HG03354 (cell line): ENCODE results near the gene TCN1.
"Not testable (repeated sequence)": the region's sequence is repeated elsewhere in the genome, so short reads cannot be mapped to it uniquely, and the experiment has no call there.

Experiments
- ATAC-seq: cut with Tn5 transposase; IDR thresholded peaks from one replicate; pipeline ENCODE4 v1.9.1; 2021; ENCODE audit warnings: mild to moderate bottlenecking; ENCODE audit not compliant: unreplicated experiment, poor library complexity, severe bottlenecking

The TCN1 gene

GRCh38 chr11:59866397-59866796 lies at the start of gene TCN1:
TSS of gene TCN1 (minus strand) at chr11:59866487. CDS start at chr11:59866470, 17 bp downstream.
- no peak for ATAC-seq

- not testable (repeated sequence) for ATAC-seq
These were observed 37.3 kb upstream of the TCN1 start for GRCh38 chr11:59903569-59903968.

- no peak for ATAC-seq
These were observed 35.0 kb upstream of the TCN1 start for GRCh38 chr11:59901306-59901705.

- no peak for ATAC-seq
These were observed 34.3 kb upstream of the TCN1 start for GRCh38 chr11:59900366-59901126.

GRCh38 chr11:59899532-59899931 lies 33.2 kb upstream of the TCN1 start:
- ATAC-seq, result no peak

- ATAC-seq, result no peak
These were observed 32.4 kb upstream of the TCN1 start for GRCh38 chr11:59898650-59899049.

GRCh38 chr11:59898046-59898445 lies 31.8 kb upstream of the TCN1 start:
- ATAC-seq, result no peak

- ATAC-seq, result no peak
These were observed 28.3 kb upstream of the TCN1 start for GRCh38 chr11:59894616-59895015.

GRCh38 chr11:59891781-59892181 lies 25.5 kb upstream of the TCN1 start:
- no peak for ATAC-seq

GRCh38 chr11:59887156-59887555 lies 20.9 kb upstream of the TCN1 start:
- not testable (repeated sequence) for ATAC-seq

GRCh38 chr11:59883597-59883996 lies 17.3 kb upstream of the TCN1 start:
- ATAC-seq, result no peak

GRCh38 chr11:59879567-59879966 lies 13.3 kb upstream of the TCN1 start:
- ATAC-seq, result no peak

- ATAC-seq, result no peak
These were observed 12.3 kb upstream of the TCN1 start, which contains the start of gene OOSP3 for GRCh38 chr11:59878575-59878974. TSS of gene OOSP3 (plus strand) at chr11:59878782. CDS start at chr11:59878809, 27 bp downstream.

GRCh38 chr11:59877784-59878183 lies 11.5 kb upstream of the TCN1 start:
- no peak for ATAC-seq

GRCh38 chr11:59877325-59877724 lies 11.0 kb upstream of the TCN1 start:
- no peak for ATAC-seq

- ATAC-seq, result no peak
These were observed 9.7 kb upstream of the TCN1 start for GRCh38 chr11:59875856-59876519.

GRCh38 chr11:59872076-59872475 lies 5.8 kb upstream of the TCN1 start:
- no peak for ATAC-seq

- ATAC-seq, result no peak
These were observed 1.7 kb upstream of the TCN1 start for GRCh38 chr11:59867946-59868345.

- no peak for ATAC-seq
These were observed 549 bp upstream of the TCN1 start for GRCh38 chr11:59866836-59867235.

GRCh38 chr11:59865031-59865430 lies 1.3 kb downstream of the TCN1 start:
- no peak for ATAC-seq

- no peak for ATAC-seq
These were observed 4.0 kb downstream of the TCN1 start for GRCh38 chr11:59862252-59862651.
